Panc1 (cell line): Measurements from ENCODE around the gene MYH8. TPM values are rescaled to one million over a fixed set of nuclear protein-coding genes. Genes with fewer than 3 reads are reported as not detected.

Experiments used
- ATAC-seq: fragments of 200-7000 bp; cut with Tn5 transposase; 2 replicates; pipeline ENCODE4 v1.9.1; 2020; ENCODE audit warnings: mild to moderate bottlenecking, moderate library complexity
- BruUV-seq: library from RNA; stranded (reverse); fragments of 400-500 nt; replicated peaks from 2 replicates; lab custom pipeline; 2021; lab: Mats Ljungman, UMichigan
- CTCF ChIA-PET: fragments of 300-600 bp; sonication (Branson Sonifier 250); formaldehyde crosslinking; loops from one replicate; lab custom pipeline; 2022; ENCODE audit warnings: antibody characterized with exemption; lab: Charles Lee
- POLR2A ChIA-PET: fragments of 300-600 bp; sonication (Branson Sonifier 250); formaldehyde crosslinking; loops from one replicate; lab custom pipeline; 2022; ENCODE audit warnings: antibody characterized with exemption; lab: Charles Lee
- DNase-seq: peaks from one replicate; pipeline ENCODE4 v3.0.0-alpha.2; 2010; ENCODE audit warnings: low read depth, low spot score
- H3K27ac ChIP-seq: 2 replicates; pipeline ENCODE4 v1.5.1; 2011; ENCODE audit warnings: mild to moderate bottlenecking, low read length, inconsistent platforms
- H3K27me3 ChIP-seq: fragments of 200-500 bp; sonication (Bioruptor generic); 2 replicates; pipeline ENCODE4 v1.6.0; 2014; ENCODE audit warnings: low read length, inconsistent platforms; ENCODE audit not compliant: control insufficient read depth, insufficient read depth
- H3K36me3 ChIP-seq: fragments of 200-500 bp; sonication (Bioruptor generic); 2 replicates; pipeline ENCODE4 v1.5.1; 2014; ENCODE audit warnings: inconsistent platforms, mild to moderate bottlenecking, low read length, moderate library complexity; ENCODE audit not compliant: control insufficient read depth, insufficient read depth
- H3K4me1 ChIP-seq: 2 replicates; pipeline ENCODE4 v1.5.1; 2011; ENCODE audit warnings: inconsistent platforms, mild to moderate bottlenecking, low read length, moderate library complexity; ENCODE audit not compliant: control insufficient read depth, insufficient read depth
- H3K4me3 ChIP-seq, 2 experiments: 2 replicates each; pipeline ENCODE4 v1.5.1; 2011 to 2012; ENCODE audit warnings: low read depth in 2 of 2, low read length in 2 of 2, mild to moderate bottlenecking in 2 of 2, inconsistent platforms in 1 of 2, moderate library complexity in 1 of 2
- H3K9me3 ChIP-seq: fragments of 200-500 bp; sonication (Bioruptor generic); 2 replicates; pipeline ENCODE4 v1.5.1; 2014; ENCODE audit warnings: low read depth, mild to moderate bottlenecking, inconsistent platforms, low read length, moderate library complexity; ENCODE audit not compliant: control insufficient read depth, insufficient read depth
- POLR2AphosphoS5 ChIP-seq: IDR thresholded peaks from 2 replicates; pipeline ENCODE4 v1.6.1; 2012; ENCODE audit warnings: mild to moderate bottlenecking, low read depth, low read length, moderate library complexity
- SIN3A ChIP-seq: IDR thresholded peaks from 2 replicates; pipeline ENCODE4 v1.6.1; 2012; ENCODE audit warnings: low read depth, mild to moderate bottlenecking, low read length, moderate library complexity, borderline replicate concordance; ENCODE audit not compliant: insufficient read depth
- TCF7L2 ChIP-seq: IDR thresholded peaks from 2 replicates; pipeline ENCODE4 v1.6.1; 2011; ENCODE audit warnings: mild to moderate bottlenecking, low read depth, low read length, inconsistent platforms
- in situ Hi-C: cut with HindIII; loops from 2 replicates; pipeline ENCODE4 v1.10.0; 2016; ENCODE audit warnings: low sequenced_read_pairs, low pct_unique_long_range_greater_than_20kb
- intact Hi-C: fragments of 100-400 bp; cut with micrococcal nuclease; formaldehyde crosslinking; loops from one replicate; pipeline ENCODE4 v1.10.0; 2022; ENCODE audit not compliant: unreplicated experiment
- total RNA-seq: library from RNA; stranded (reverse); gene quantifications from one replicate; pipeline ENCODE4 v1.2.1, GENCODE V29; 2021; ENCODE audit not compliant: unreplicated experiment
- TF ChIP-seq, protein P1 (sequence below): fragments of 450-650 bp; IDR thresholded peaks from 2 replicates; pipeline ENCODE4 v1.5.1; 2017; ENCODE audit warnings: mild to moderate bottlenecking
- TF ChIP-seq, protein P2 (sequence below), 2 experiments: IDR thresholded peaks; 2 replicates each; pipeline ENCODE4 v1.6.1; 2011 to 2012; ENCODE audit warnings: low read depth in 2 of 2, control low read depth in 1 of 2, low read length in 1 of 2, mild to moderate bottlenecking in 1 of 2, moderate library complexity in 1 of 2; ENCODE audit not compliant: insufficient read depth in 1 of 2

MYH8 gene
- total RNA-seq, 1 experiment from 2014 or later: not detected

DNA sequence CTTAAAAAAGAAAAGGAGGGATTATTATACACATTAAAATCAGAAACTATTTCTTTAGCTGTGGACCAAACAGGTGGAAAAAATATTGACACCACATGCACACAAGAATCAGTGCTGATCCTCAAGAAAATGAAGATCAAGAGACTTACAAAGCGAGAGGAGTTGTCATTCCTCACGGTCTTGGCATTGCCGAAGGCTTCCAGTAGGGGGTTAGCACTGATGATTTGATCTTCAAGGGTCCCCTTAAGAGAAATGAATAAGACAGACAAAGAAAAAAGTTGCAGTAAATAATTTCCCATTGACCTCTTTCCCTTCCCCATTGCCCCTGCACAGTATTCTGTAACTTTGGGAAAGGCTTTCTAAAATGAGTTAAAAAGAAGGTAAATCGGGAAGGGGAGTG is 41.7 kb upstream of the MYH8 start:
- in situ Hi-C loops: no loop called here
- Histone ChIP-seq H3K9me3 (no peaks in the 10 kb centered on the region), H3K27ac (no peak overlapping the region), H3K4me1 (no peaks in the 10 kb centered on the region), H3K4me3 (no peak overlapping the region), H3K36me3 (no peaks in the 10 kb centered on the region), H3K27me3 (no peaks in the 10 kb centered on the region; the same call in 1 of the 2 replicates)
- ChIA-PET CTCF (no interaction called here), POLR2A (no interaction called here)
- no TSS peak for BruUV-seq
- TF ChIP-seq TCF7L2 (no peak), POLR2AphosphoS5 (no peak), SIN3A (no peak)
- TF ChIP-seq, protein P1, sequence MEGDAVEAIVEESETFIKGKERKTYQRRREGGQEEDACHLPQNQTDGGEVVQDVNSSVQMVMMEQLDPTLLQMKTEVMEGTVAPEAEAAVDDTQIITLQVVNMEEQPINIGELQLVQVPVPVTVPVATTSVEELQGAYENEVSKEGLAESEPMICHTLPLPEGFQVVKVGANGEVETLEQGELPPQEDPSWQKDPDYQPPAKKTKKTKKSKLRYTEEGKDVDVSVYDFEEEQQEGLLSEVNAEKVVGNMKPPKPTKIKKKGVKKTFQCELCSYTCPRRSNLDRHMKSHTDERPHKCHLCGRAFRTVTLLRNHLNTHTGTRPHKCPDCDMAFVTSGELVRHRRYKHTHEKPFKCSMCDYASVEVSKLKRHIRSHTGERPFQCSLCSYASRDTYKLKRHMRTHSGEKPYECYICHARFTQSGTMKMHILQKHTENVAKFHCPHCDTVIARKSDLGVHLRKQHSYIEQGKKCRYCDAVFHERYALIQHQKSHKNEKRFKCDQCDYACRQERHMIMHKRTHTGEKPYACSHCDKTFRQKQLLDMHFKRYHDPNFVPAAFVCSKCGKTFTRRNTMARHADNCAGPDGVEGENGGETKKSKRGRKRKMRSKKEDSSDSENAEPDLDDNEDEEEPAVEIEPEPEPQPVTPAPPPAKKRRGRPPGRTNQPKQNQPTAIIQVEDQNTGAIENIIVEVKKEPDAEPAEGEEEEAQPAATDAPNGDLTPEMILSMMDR: peak; percentile 10; the same call in 1 of the 2 replicates
- ATAC-seq (no peak), DNase-seq (no peak)
- intact Hi-C loops: no loop called here

DNA sequence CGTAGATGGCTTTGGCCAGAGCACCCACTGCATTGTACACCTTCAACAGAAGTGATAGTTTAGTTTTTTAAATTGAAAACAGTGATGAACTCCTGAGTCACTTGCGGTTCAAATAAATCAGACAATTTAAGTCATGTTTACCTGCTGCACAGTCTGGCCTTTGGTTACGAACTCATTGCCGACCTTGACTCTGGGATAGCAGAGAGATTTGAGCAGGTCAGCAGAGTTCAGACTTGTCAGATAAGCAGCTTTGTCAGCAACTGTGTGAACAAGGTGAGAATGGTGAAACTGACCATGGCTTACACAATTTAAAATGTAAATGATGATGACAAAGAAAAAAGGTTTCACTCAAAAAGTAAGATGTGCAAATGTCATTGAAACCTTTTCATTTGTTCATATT is 38.3 kb upstream of the MYH8 start:
- H3K9me3 ChIP-seq: no peaks in the 10 kb centered on the region
- ChIA-PET CTCF (no interaction called here), POLR2A (no interaction called here)
- no TSS peak for BruUV-seq
- H3K36me3 ChIP-seq: no peaks in the 10 kb centered on the region
- intact Hi-C loops: no loop called here
- no peak overlapping the region for H3K4me3 ChIP-seq
- in situ Hi-C loops: no loop called here
- ATAC-seq: no peak
- H3K27ac ChIP-seq: no peak overlapping the region
- TF ChIP-seq, protein P1: no peak
- TF ChIP-seq, protein P2, sequence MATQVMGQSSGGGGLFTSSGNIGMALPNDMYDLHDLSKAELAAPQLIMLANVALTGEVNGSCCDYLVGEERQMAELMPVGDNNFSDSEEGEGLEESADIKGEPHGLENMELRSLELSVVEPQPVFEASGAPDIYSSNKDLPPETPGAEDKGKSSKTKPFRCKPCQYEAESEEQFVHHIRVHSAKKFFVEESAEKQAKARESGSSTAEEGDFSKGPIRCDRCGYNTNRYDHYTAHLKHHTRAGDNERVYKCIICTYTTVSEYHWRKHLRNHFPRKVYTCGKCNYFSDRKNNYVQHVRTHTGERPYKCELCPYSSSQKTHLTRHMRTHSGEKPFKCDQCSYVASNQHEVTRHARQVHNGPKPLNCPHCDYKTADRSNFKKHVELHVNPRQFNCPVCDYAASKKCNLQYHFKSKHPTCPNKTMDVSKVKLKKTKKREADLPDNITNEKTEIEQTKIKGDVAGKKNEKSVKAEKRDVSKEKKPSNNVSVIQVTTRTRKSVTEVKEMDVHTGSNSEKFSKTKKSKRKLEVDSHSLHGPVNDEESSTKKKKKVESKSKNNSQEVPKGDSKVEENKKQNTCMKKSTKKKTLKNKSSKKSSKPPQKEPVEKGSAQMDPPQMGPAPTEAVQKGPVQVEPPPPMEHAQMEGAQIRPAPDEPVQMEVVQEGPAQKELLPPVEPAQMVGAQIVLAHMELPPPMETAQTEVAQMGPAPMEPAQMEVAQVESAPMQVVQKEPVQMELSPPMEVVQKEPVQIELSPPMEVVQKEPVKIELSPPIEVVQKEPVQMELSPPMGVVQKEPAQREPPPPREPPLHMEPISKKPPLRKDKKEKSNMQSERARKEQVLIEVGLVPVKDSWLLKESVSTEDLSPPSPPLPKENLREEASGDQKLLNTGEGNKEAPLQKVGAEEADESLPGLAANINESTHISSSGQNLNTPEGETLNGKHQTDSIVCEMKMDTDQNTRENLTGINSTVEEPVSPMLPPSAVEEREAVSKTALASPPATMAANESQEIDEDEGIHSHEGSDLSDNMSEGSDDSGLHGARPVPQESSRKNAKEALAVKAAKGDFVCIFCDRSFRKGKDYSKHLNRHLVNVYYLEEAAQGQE (IDR thresholded peaks at IDR 0.05; ENCODE audit: insufficient read depth in 1 of 2, low read depth in 2 of 2, low read length in 1 of 2): no peak
- TF ChIP-seq POLR2AphosphoS5: no peak
- TF ChIP-seq SIN3A: no peak
- TF ChIP-seq TCF7L2: no peak
- no peaks in the 10 kb centered on the region for H3K4me1 ChIP-seq
- H3K27me3 ChIP-seq: no peaks in the 10 kb centered on the region; the same call in 1 of the 2 replicates
- no peak for DNase-seq
